Astrocyte of the spinal cord (primary cell): ENCODE measurements around the gene CTPS2.
A peak's percentile ranks its signal among the peaks of the same experiment; 100 is the strongest.

Experiments used
- DNase-seq: peaks from one replicate; pipeline ENCODE4 v3.0.0; 2011; ENCODE audit warnings: low read depth, low spot score
- H3K4me3 ChIP-seq: 2 replicates; pipeline ENCODE4 v1.5.1; 2011; ENCODE audit warnings: low read depth, mild to moderate bottlenecking, low read length, moderate library complexity
- in situ Hi-C: cut with HindIII; loops from 2 replicates; pipeline ENCODE4 v1.10.0; 2017; ENCODE audit warnings: low sequenced_read_pairs
- TF ChIP-seq, protein P1 (sequence below): IDR thresholded peaks from 2 replicates; pipeline ENCODE4 v1.5.1; 2012; ENCODE audit warnings: low read depth, mild to moderate bottlenecking, low read length, inconsistent platforms

CTPS2 gene

DNA sequence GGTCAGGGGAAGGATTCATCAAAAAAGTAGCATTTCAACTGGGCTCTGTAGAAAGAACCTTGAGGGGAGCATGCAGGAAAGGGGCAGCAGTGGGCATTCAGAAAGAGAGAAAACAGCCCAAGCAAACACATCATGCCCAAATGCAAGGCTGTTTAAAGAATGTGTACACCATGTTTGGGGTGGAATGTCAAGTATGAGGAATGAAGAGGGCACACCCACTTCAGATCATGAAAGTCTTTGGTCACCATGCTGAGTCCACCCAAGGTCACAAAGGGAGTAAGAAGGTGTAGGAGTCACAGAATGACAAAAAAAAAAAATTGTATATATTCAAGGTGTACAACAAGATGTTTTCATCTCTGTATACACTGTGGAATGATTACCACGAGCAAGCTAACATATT is 53.1 kb downstream of the CTPS2 start:
- H3K4me3 ChIP-seq = no peak overlapping the region
- in situ Hi-C loops = no loop called here
- TF ChIP-seq, protein P1, sequence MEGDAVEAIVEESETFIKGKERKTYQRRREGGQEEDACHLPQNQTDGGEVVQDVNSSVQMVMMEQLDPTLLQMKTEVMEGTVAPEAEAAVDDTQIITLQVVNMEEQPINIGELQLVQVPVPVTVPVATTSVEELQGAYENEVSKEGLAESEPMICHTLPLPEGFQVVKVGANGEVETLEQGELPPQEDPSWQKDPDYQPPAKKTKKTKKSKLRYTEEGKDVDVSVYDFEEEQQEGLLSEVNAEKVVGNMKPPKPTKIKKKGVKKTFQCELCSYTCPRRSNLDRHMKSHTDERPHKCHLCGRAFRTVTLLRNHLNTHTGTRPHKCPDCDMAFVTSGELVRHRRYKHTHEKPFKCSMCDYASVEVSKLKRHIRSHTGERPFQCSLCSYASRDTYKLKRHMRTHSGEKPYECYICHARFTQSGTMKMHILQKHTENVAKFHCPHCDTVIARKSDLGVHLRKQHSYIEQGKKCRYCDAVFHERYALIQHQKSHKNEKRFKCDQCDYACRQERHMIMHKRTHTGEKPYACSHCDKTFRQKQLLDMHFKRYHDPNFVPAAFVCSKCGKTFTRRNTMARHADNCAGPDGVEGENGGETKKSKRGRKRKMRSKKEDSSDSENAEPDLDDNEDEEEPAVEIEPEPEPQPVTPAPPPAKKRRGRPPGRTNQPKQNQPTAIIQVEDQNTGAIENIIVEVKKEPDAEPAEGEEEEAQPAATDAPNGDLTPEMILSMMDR = no peak
- no peak for DNase-seq

DNA sequence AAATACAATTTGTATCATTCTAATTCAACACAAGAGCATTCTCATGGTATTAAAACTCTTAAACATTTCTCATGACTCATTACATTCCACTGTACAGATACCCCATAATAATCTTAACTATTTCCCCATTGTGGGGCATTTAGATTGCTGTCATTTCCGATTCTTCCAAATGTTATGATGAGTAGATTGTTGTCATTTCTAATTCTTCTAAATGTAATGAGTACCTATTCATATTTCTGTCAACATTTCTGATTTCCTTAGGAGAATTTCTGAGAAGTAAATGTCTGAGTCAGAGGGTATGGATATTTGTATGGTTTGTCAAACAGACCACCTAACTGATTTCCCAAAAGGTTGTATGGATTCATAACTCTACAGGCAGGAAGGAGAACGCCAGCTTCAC is 54.2 kb downstream of the CTPS2 start:
- peak; percentile 61 for DNase-seq
- H3K4me3 ChIP-seq = no peak overlapping the region
- TF ChIP-seq, protein P1 = no peak
- in situ Hi-C loops = no loop called here

DNA sequence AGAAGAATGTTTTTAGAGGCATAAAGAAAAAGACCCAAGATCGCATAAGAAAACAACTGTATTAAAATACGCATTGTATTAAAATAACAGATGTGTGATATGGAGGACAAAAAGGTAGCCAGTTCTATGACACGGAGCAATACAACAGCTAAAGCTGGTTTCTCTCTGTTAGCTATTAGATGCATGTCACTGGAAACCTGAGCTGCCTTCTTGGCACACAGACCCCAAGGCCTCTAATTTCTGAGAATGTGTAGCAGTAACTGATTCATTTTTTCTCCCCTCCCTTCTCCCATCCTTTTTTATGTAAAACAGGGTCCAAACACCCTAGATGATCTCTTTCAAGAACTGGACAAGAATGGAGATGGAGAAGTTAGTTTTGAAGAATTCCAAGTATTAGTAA is 58.4 kb downstream of the CTPS2 start:
- no peak overlapping the region for H3K4me3 ChIP-seq
- peak; percentile 22 for DNase-seq
- TF ChIP-seq, protein P1 = no peak
- in situ Hi-C loops = no loop called here

DNA sequence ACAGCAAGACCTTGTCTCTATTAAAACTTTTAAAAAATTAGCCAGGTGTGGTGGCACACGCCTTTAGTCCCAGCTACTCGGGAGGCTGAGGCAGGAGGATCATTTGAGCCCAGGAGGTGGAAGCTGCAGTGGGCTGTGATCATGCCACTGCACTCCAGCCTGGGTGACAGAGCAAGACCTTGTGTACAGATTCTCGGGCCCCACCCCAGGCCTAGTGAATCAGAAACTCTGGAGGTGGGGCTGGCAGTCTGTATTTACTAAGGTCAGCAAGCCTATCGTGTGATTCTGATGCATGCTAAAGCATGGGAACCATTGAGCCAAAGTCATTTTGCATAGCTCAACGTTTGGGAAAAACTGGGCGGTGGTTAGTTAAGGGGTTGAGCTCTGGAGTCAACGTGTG is 59.0 kb downstream of the CTPS2 start:
- H3K4me3 ChIP-seq = no peak overlapping the region
- TF ChIP-seq, protein P1 = no peak
- DNase-seq = no peak
- in situ Hi-C loops = no loop called here

DNA sequence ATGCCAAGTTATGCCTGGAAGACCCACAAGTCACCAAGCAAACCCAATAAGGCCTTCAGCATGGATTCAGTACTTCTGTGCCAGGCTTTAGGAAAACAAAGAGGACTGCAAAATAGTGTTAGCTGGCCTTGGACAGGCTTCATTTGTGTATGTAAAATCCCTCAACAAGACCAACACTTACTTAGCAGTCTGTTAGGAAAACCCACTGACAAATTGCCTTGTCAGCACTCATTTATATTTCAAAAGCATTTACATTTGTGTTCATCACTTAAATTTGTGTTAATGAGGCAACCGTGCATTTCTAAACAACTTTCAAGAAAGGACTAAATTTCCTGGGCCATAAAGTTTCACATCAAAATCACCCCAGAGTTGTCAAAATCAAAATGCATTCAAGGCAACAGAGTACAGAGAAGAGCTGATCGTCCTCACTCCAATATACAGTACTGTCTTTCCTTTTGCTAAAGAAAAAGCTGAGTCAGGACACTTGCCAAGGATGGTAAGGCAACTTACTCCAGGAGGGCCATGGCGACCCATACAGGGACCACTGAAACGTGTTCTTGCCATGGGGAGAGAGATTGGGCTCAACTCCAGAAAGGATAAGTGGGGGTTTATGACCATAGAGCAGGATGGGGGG is 61.0 kb downstream of the CTPS2 start:
- H3K4me3 ChIP-seq = no peak overlapping the region
- TF ChIP-seq, protein P1 = no peak
- no peak for DNase-seq
- in situ Hi-C loops = no loop called here

DNA sequence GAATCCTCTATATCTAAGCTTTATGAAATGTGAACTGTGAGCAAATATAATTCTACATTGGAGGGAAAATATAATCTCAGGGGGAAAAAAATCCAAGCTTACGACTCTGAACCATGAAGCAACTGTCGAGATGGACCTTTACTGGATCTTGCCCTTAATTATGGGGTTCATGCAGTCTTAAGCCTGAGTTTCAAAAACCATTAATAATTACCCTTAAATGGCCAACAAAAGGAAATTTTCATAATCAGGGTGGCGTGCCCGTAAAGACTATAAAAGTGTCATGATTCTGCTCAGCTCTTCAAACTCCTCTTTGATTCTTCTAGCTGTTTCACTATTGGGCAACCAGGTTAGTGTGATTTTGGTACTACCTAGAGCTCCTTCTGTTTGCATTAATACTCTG is 62.6 kb downstream of the CTPS2 start, which contains the start of gene S100G:
Gene S100G (plus strand): TSS at position 301 of the 400 bp plus-strand sequence. CDS start 849 bp downstream, outside the sequence.
- no peak for DNase-seq
- no peak within 1 kb of the TSS for H3K4me3 ChIP-seq
- TF ChIP-seq, protein P1 = no peak
- in situ Hi-C loops = no loop called here
